HG03095 (cell line): ENCODE measurements around the gene AHNAK.
"Not testable (repeated sequence)": the region's sequence is repeated elsewhere in the genome, so short reads cannot be mapped to it uniquely, and the experiment has no call there.

Source experiments
- ATAC-seq: cut with Tn5 transposase; IDR thresholded peaks from one replicate; pipeline ENCODE4 v1.9.1; 2021; ENCODE audit warnings: moderate library complexity; ENCODE audit not compliant: unreplicated experiment

Gene AHNAK

DNA sequence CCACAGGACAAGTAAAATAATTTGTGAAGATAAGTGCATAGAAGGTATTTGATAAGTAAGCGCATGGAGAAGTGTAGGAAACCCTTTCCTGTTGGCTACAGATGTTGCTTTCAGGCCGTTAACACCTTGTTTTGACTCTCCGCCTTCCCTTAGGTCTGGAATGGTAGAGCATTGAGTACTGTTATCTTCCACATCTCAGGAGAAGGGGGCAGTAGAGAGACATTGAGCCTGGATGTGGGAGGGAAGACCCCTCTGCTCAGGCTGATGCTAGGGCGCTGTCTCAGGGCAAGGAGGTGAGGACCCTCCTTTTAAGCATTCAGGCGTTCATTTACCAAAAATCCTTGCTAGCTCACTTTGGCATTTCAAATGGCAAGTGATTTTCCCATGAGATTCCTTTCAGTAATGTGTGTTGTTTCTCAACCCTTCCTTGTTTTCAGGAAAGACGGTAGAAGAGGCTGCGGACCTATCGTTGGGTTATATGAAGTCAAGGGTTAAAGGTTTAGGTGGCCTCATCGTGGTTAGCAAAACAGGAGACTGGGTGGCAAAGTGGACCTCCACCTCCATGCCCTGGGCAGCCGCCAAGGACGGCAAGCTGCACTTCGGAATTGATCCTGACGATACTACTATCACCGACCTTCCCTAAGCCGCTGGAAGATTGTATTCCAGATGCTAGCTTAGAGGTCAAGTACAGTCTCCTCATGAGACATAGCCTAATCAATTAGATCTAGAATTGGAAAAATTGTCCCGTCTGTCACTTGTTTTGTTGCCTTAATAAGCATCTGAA is 154.8 kb downstream of the AHNAK start:
- ATAC-seq, result no peak

GRCh38 chr11:62390722-62391121 is 155.9 kb downstream of the AHNAK start:
- ATAC-seq, result no peak

- no peak for ATAC-seq
Measured at GRCh38 chr11:62390237-62390636, 156.4 kb downstream of the AHNAK start.

- no peak for ATAC-seq
Measured at GRCh38 chr11:62388999-62389398, 157.6 kb downstream of the AHNAK start.

- no peak for ATAC-seq
Measured at GRCh38 chr11:62387381-62387780, 159.2 kb downstream of the AHNAK start.

DNA sequence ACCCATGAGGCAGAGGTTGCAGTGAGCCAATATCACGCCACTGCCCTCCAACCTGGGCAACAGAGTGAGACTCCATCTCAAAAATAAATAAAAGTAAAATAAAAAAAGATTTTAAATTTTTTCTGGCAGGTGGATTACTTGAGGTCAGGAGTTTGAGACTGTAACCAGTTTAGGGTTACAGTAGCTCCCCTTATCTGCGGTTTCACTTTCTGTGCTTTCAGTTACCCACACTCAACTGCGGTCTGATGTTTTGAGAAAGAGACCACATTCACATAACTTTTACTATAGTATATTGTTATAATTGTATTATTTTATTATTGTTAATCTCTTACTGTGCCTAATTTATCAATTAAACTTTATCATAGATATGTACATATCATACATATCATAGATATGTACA is 160.5 kb downstream of the AHNAK start:
- not testable (repeated sequence) for ATAC-seq

DNA sequence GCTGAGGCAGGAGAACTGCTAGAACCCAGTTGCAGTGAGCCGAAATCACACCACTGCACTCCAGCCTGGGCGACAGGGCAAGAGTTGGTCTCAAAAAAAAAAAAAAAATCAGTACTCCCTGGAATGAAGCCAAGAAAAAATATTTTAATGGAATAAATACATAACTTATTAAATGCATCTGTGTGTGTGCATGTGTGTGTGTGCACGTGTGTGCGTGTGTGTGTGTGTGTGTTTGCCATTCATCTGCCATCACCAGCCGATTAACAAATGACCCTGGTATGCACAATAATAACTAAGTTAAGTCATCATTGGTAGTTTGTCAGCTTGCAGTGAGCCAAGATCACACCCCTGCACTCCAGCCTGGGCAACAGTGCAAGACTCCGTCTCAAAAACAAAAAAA is 162.8 kb downstream of the AHNAK start:
- ATAC-seq, result no peak
